Right lobe of liver (tissue), 4 donors: ENCODE results near the gene BAHCC1.

Experiments
- POLR2A ChIP-seq: fragments of 450-650 bp; IDR thresholded peaks from one replicate; pipeline ENCODE4 v1.6.1; 2017; ENCODE audit warnings: antibody characterized with exemption, mild to moderate bottlenecking
- TF ChIP-seq, protein P1 (sequence below), 4 donors: fragments of 200-600 bp in 3 of 4; fragments of 450-650 bp in 1 of 4; IDR thresholded peaks; one replicate each; pipeline versions ENCODE4 v1.5.1 to v1.8.0; 2016 to 2022; ENCODE audit warnings: antibody characterized with exemption in 4 of 4, mild to moderate bottlenecking in 2 of 4
- donor health status: DM: no; HTN: no; CAD: no.
- donor health status: DM: no; HTN: no; CAD: no.
- donor health status: DM: no; HTN: yes; CAD: no.

DNA sequence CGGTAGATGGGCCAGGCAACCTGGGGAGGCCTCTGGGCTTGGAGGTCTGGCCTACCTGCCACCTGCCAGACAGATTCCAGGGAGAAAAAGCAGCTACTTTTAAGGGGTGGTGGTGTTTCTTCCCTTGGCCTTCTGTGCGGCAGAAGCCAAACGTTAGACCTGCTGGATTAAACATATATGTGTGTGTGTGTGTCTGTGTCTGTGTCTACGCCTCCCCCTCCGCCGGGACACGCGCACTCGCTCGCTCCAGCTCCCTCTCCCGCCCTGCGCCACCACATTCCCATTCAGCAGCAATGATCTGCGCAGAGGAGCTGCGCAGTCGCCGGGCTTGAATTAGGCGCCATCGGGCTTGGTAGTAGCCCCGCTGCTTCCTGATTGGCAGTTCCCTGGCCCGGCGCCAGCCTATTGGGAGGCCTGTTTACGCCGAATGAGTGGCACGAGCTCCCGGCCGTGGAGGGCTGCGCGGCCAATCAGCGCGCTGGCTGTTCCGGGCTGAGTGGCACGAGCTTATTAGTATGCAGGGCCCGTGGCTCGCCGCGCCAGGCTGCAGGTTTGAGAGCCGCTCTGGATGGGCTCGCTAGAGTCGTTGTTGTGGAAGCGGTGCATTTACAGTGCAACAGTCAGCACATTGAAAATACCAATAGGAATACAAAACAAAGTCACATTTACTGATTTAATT lies at the start of gene BAHCC1:
- TF ChIP-seq, protein P1, sequence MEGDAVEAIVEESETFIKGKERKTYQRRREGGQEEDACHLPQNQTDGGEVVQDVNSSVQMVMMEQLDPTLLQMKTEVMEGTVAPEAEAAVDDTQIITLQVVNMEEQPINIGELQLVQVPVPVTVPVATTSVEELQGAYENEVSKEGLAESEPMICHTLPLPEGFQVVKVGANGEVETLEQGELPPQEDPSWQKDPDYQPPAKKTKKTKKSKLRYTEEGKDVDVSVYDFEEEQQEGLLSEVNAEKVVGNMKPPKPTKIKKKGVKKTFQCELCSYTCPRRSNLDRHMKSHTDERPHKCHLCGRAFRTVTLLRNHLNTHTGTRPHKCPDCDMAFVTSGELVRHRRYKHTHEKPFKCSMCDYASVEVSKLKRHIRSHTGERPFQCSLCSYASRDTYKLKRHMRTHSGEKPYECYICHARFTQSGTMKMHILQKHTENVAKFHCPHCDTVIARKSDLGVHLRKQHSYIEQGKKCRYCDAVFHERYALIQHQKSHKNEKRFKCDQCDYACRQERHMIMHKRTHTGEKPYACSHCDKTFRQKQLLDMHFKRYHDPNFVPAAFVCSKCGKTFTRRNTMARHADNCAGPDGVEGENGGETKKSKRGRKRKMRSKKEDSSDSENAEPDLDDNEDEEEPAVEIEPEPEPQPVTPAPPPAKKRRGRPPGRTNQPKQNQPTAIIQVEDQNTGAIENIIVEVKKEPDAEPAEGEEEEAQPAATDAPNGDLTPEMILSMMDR (IDR thresholded peaks at IDR 0.05), result no peak
- TF ChIP-seq POLR2A, result peak; percentile 98
